ENCODE measurements around the gene LDLRAD3.

The LDLRAD3 gene

GRCh38 chr11:36101466-36101865, 157.6 kb downstream of the LDLRAD3 start:
- no peaks in the 10 kb centered on the region for H3K4me1 ChIP-seq (ENCODE audit: control insufficient read depth, low read length)
- no peaks in the 10 kb centered on the region for H3F3A ChIP-seq (ENCODE audit: control insufficient read depth, insufficient read depth)
- no peaks in the 10 kb centered on the region for H3K9me3 ChIP-seq (ENCODE audit: control insufficient read depth, insufficient read depth, low read length)
- H3K36me3 ChIP-seq (ENCODE audit: control insufficient read depth, low read length) = no peaks in the 10 kb centered on the region
- no peaks in the 10 kb centered on the region for H3K27me3 ChIP-seq (ENCODE audit: control insufficient read depth, low read length)
- H3K4me3 ChIP-seq (ENCODE audit: low read length) = no peak overlapping the region
- no peak for TF ChIP-seq EZH2phosphoT487 (IDR thresholded peaks at IDR 0.05; ENCODE audit: borderline replicate concordance, low read length)
- TF ChIP-seq, protein P1, sequence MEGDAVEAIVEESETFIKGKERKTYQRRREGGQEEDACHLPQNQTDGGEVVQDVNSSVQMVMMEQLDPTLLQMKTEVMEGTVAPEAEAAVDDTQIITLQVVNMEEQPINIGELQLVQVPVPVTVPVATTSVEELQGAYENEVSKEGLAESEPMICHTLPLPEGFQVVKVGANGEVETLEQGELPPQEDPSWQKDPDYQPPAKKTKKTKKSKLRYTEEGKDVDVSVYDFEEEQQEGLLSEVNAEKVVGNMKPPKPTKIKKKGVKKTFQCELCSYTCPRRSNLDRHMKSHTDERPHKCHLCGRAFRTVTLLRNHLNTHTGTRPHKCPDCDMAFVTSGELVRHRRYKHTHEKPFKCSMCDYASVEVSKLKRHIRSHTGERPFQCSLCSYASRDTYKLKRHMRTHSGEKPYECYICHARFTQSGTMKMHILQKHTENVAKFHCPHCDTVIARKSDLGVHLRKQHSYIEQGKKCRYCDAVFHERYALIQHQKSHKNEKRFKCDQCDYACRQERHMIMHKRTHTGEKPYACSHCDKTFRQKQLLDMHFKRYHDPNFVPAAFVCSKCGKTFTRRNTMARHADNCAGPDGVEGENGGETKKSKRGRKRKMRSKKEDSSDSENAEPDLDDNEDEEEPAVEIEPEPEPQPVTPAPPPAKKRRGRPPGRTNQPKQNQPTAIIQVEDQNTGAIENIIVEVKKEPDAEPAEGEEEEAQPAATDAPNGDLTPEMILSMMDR (IDR thresholded peaks at IDR 0.05; ENCODE audit: low read depth, low read length, poor library complexity, severe bottlenecking) = no peak
- H3K27ac ChIP-seq (ENCODE audit: low read depth, low read length) = no peak overlapping the region
- H3K9me2 ChIP-seq (replicated peaks; ENCODE audit: control insufficient read depth, low read length) = no peaks in the 10 kb centered on the region
- no peaks in the 10 kb centered on the region for H3K79me2 ChIP-seq (ENCODE audit: control insufficient read depth, low read length)
- no peaks in the 10 kb centered on the region for H4K20me1 ChIP-seq (ENCODE audit: control insufficient read depth, insufficient read depth, low read depth, low read length)
- no peak overlapping the region for H3K4me2 ChIP-seq (ENCODE audit: low read length)

- H3K9me3 ChIP-seq (ENCODE audit: control insufficient read depth, insufficient read depth, low read length) = no peaks in the 10 kb centered on the region
- no peaks in the 10 kb centered on the region for H3K27me3 ChIP-seq (ENCODE audit: control insufficient read depth, low read length)
- no peaks in the 10 kb centered on the region for H3K79me2 ChIP-seq (ENCODE audit: control insufficient read depth, low read length)
- no peaks in the 10 kb centered on the region for H3F3A ChIP-seq (ENCODE audit: control insufficient read depth, insufficient read depth)
- TF ChIP-seq, protein P1 (IDR thresholded peaks at IDR 0.05; ENCODE audit: low read depth, low read length, poor library complexity, severe bottlenecking) = no peak
- no peak for TF ChIP-seq EZH2phosphoT487 (IDR thresholded peaks at IDR 0.05; ENCODE audit: borderline replicate concordance, low read length)
- H3K27ac ChIP-seq (ENCODE audit: low read depth, low read length) = no peak overlapping the region
- H3K4me3 ChIP-seq (ENCODE audit: low read length) = no peak overlapping the region
- H3K4me1 ChIP-seq (ENCODE audit: control insufficient read depth, low read length) = no peaks in the 10 kb centered on the region
- H3K9me2 ChIP-seq (replicated peaks; ENCODE audit: control insufficient read depth, low read length) = no peaks in the 10 kb centered on the region
- H4K20me1 ChIP-seq (ENCODE audit: control insufficient read depth, insufficient read depth, low read depth, low read length) = no peaks in the 10 kb centered on the region
- H3K4me2 ChIP-seq (ENCODE audit: low read length) = no peak overlapping the region
- no peaks in the 10 kb centered on the region for H3K36me3 ChIP-seq (ENCODE audit: control insufficient read depth, low read length)
These were observed 159.0 kb downstream of the LDLRAD3 start for GRCh38 chr11:36102868-36103267.

DNA sequence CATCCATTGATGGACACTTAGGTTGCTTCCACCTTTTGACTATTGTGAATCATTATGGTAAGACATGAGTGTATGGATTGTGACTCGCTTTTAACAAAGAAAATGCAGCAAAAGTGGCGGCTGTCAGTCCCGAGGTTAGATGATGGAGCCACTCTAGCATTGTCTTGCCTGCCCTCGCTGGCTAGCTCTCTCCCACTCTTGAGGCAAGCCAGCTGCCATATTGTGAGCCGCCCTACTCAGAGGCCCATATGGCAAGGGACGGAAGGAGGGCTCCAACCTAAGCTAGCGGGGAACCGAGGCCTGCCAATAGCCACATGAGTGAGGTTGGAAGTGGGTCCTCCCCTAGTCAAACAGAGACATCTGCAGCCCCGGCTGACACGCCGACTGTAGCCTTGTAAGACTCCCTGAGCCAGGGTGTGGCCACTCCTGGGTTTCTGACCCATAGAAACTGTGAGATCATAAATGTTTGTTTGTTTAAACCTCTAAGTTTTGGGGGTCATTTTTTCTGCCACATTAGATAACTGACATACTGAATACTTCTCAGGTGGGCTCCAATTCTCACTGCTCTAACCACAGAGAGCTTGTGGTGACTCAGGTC, 160.2 kb downstream of the LDLRAD3 start:
- no peak overlapping the region for H3K27ac ChIP-seq (ENCODE audit: low read depth, low read length)
- H3K79me2 ChIP-seq (ENCODE audit: control insufficient read depth, low read length) = no peaks in the 10 kb centered on the region
- H3K9me2 ChIP-seq (replicated peaks; ENCODE audit: control insufficient read depth, low read length) = no peaks in the 10 kb centered on the region
- H3K9me3 ChIP-seq (ENCODE audit: control insufficient read depth, insufficient read depth, low read length) = no peaks in the 10 kb centered on the region
- TF ChIP-seq, protein P1 (IDR thresholded peaks at IDR 0.05; ENCODE audit: low read depth, low read length, poor library complexity, severe bottlenecking) = no peak
- TF ChIP-seq EZH2phosphoT487 (IDR thresholded peaks at IDR 0.05; ENCODE audit: borderline replicate concordance, low read length) = no peak
- H3K36me3 ChIP-seq (ENCODE audit: control insufficient read depth, low read length) = no peaks in the 10 kb centered on the region
- no peaks in the 10 kb centered on the region for H3F3A ChIP-seq (ENCODE audit: control insufficient read depth, insufficient read depth)
- H3K4me3 ChIP-seq (ENCODE audit: low read length) = no peak overlapping the region
- no peaks in the 10 kb centered on the region for H3K4me1 ChIP-seq (ENCODE audit: control insufficient read depth, low read length)
- H3K27me3 ChIP-seq (ENCODE audit: control insufficient read depth, low read length) = no peaks in the 10 kb centered on the region
- H3K4me2 ChIP-seq (ENCODE audit: low read length) = no peak overlapping the region
- no peaks in the 10 kb centered on the region for H4K20me1 ChIP-seq (ENCODE audit: control insufficient read depth, insufficient read depth, low read depth, low read length)

Measured in DOHH2 (cell line).